ENCODE measurements around the gene PBXIP1.

DNA sequence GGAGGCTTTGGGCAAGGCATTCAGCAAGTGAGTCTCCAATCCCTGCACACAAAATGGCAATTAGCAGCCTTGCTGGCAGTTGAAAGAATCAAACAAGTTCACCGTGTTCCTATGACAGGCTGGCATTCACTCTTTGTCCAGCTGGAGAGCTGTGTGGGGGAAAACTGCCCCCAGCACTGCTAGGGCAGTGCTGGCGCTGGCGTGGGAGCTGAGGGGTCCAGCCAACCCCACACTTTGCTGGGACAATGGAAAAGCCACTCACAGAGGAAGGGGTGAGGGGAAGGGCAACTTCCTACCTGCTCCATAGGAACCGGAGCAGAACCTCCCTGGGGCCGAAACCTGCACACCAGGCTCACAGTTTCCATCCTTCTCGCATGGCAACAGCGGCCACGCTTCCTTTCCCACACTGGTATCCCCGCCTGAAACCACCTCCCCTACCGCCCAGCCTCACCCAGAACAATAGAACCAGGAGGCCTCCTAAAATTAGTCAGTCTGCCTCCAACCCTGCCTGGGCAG, 59.1 kb downstream of the PBXIP1 start:
- no peak for TF ChIP-seq EZH2 (IDR thresholded peaks at IDR 0.05; ENCODE audit: borderline replicate concordance, control insufficient read depth, low read depth, low read length)
- TF ChIP-seq NFIC (IDR thresholded peaks at IDR 0.05; ENCODE audit: low read depth, low read length), result no peak
